SK-N-SH (cell line): ENCODE measurements around the gene NHLRC2. TPM values are rescaled to one million over a fixed set of nuclear protein-coding genes. Genes with fewer than 3 reads are reported as not detected.

Experiments
- CTCF ChIA-PET: fragments of 300-600, 350-600 bp; formaldehyde crosslinking; extraction: SDS; loops from one replicate; lab custom pipeline; 2021; lab: Yijun Ruan, JAX
- POLR2A ChIA-PET: fragments of 350-600 bp; sonication (Branson Sonifier 250); formaldehyde crosslinking; extraction: SDS; loops from one replicate; lab custom pipeline; 2020; ENCODE audit warnings: antibody characterized with exemption, inconsistent platforms; lab: Yijun Ruan, JAX
- DNase-seq: peaks from one replicate; pipeline ENCODE4 v3.0.0; 2012
- H2AFZ ChIP-seq: fragments of 200-600 bp; sonication (generic); 2 replicates; pipeline ENCODE4 v1.8.1; 2016; ENCODE audit warnings: antibody characterized with exemption, mild to moderate bottlenecking, low read depth
- H3F3A ChIP-seq: fragments of 200-600 bp; sonication (generic); replicated peaks from 2 replicates; pipeline ENCODE3; 2016; ENCODE audit warnings: antibody characterized with exemption, mild to moderate bottlenecking; ENCODE audit not compliant: insufficient read depth
- H3K27ac ChIP-seq, 2 experiments: fragments of 200-500 bp in 1 of 2; fragments of 200-600 bp in 1 of 2; sonication (Bioruptor generic) in 1 of 2; sonication (generic), shearing (Covaris generic) in 1 of 2; 2 replicates each; pipeline versions ENCODE4 v1.5.1 to v1.6.1; 2014 to 2016; ENCODE audit warnings: low read depth in 2 of 2, inconsistent platforms in 1 of 2, low read length in 1 of 2, mild to moderate bottlenecking in 1 of 2, mixed read lengths in 1 of 2
- H3K27me3 ChIP-seq: fragments of 200-600 bp; sonication (generic), shearing (Covaris generic); 2 replicates; pipeline ENCODE4 v1.6.1; 2016; ENCODE audit warnings: mixed run types; ENCODE audit not compliant: insufficient read depth
- H3K36me3 ChIP-seq, 2 experiments: fragments of 200-500 bp in 1 of 2; fragments of 200-600 bp in 1 of 2; sonication (Bioruptor generic) in 1 of 2; sonication (generic) in 1 of 2; replicated peaks in 1 of 2; 2 replicates each; pipeline versions ENCODE3 to v1.5.1; 2014 to 2016; ENCODE audit warnings: low read length in 1 of 2, mild to moderate bottlenecking in 1 of 2; ENCODE audit not compliant: insufficient read depth in 2 of 2, control insufficient read depth in 1 of 2
- H3K4me1 ChIP-seq, 2 experiments: fragments of 200-500 bp in 1 of 2; fragments of 200-600 bp in 1 of 2; sonication (Bioruptor generic) in 1 of 2; sonication (generic), shearing (Covaris generic) in 1 of 2; 2 replicates each; pipeline versions ENCODE4 v1.5.1 to v1.6.1; 2014 to 2016; ENCODE audit warnings: low read depth in 1 of 2, low read length in 1 of 2, mixed run types in 1 of 2; ENCODE audit not compliant: insufficient read depth in 2 of 2, control insufficient read depth in 1 of 2
- H3K4me2 ChIP-seq: fragments of 200-600 bp; sonication (generic), shearing (Covaris generic); 2 replicates; pipeline ENCODE4 v1.6.1; 2017; ENCODE audit warnings: mixed run types
- H3K4me3 ChIP-seq, 2 experiments: fragments of 200-500 bp in 1 of 2; fragments of 200-600 bp in 1 of 2; sonication (Bioruptor generic) in 1 of 2; sonication (generic), shearing (Covaris generic) in 1 of 2; 2 replicates each; pipeline versions ENCODE4 v1.5.1 to v1.8.1; 2014 to 2016; ENCODE audit warnings: low read depth in 2 of 2, inconsistent platforms in 1 of 2, low read length in 1 of 2, mild to moderate bottlenecking in 1 of 2, mixed read lengths in 1 of 2, moderate library complexity in 1 of 2
- H3K79me2 ChIP-seq: fragments of 200-600 bp; sonication (generic); 2 replicates; pipeline ENCODE4 v1.8.1; 2017; ENCODE audit warnings: mild to moderate bottlenecking; ENCODE audit not compliant: insufficient read depth
- H3K9ac ChIP-seq: fragments of 200-600 bp; sonication (generic); 2 replicates; pipeline ENCODE4 v1.6.1; 2017; ENCODE audit warnings: mixed run types
- H3K9me2 ChIP-seq: fragments of 200-600 bp; sonication (generic); 2 replicates; pipeline ENCODE4 v1.6.1; 2017; ENCODE audit warnings: mixed run types
- H3K9me3 ChIP-seq: fragments of 200-600 bp; sonication (generic); 2 replicates; pipeline ENCODE4 v1.6.1; 2017; ENCODE audit warnings: mixed run types, mild to moderate bottlenecking, moderate library complexity
- H4K20me1 ChIP-seq: fragments of 200-600 bp; sonication (generic); 2 replicates; pipeline ENCODE4 v1.6.1; 2017; ENCODE audit warnings: mild to moderate bottlenecking, mixed run types; ENCODE audit not compliant: insufficient read depth
- CHD2 ChIP-seq: fragments of 150-350 bp; IDR thresholded peaks from 2 replicates; pipeline ENCODE4 v1.6.1; 2018; ENCODE audit warnings: low read length; ENCODE audit not compliant: partially characterized antibody
- CTCF ChIP-seq: fragments of 200-600 bp; sonication (generic); IDR thresholded peaks from 2 replicates; pipeline ENCODE4 v1.6.1; 2017; ENCODE audit warnings: antibody characterized with exemption, mild to moderate bottlenecking, moderate library complexity
- ELF1 ChIP-seq: IDR thresholded peaks from 2 replicates; pipeline ENCODE4 v1.4.0; 2012
- EP300 ChIP-seq, 2 experiments: IDR thresholded peaks; 2 replicates each; pipeline versions ENCODE4 v1.4.0 to v1.6.1; 2012; ENCODE audit warnings: borderline replicate concordance in 1 of 2, low read depth in 1 of 2, low read length in 1 of 2
- EZH2phosphoT487 ChIP-seq: fragments of 200-600 bp; sonication (generic); IDR thresholded peaks from 2 replicates; pipeline ENCODE4 v1.6.1; 2017; ENCODE audit warnings: low read depth, mixed run types, mild to moderate bottlenecking, antibody characterized with exemption, moderate library complexity, borderline replicate concordance
- FOSL2 ChIP-seq: IDR thresholded peaks from 2 replicates; pipeline ENCODE4 v1.4.0; 2012; ENCODE audit warnings: low read depth, mild to moderate bottlenecking, moderate library complexity, borderline replicate concordance
- FOXJ3 ChIP-seq: sonication (generic); formaldehyde crosslinking; IDR thresholded peaks from 2 replicates; pipeline ENCODE4 v1.5.1; 2020; ENCODE audit warnings: mild to moderate bottlenecking, missing genetic modification reagents
- FOXM1 ChIP-seq: IDR thresholded peaks from 2 replicates; pipeline ENCODE4 v1.4.0; 2012; ENCODE audit warnings: low read depth, mild to moderate bottlenecking
- MEF2A ChIP-seq: IDR thresholded peaks from 2 replicates; pipeline ENCODE4 v1.4.0; 2012; ENCODE audit warnings: low read depth, borderline replicate concordance
- NFIC ChIP-seq: IDR thresholded peaks from 2 replicates; pipeline ENCODE4 v1.4.0; 2012; ENCODE audit warnings: borderline replicate concordance
- NRF1 ChIP-seq: IDR thresholded peaks from 2 replicates; pipeline ENCODE4 v1.6.1; 2012; ENCODE audit warnings: low read depth, mild to moderate bottlenecking, low read length
- POLR2AphosphoS5 ChIP-seq: IDR thresholded peaks from 2 replicates; pipeline ENCODE4 v1.6.1; 2012; ENCODE audit warnings: low read depth, low read length
- RCOR1 ChIP-seq: fragments of 150-350 bp; IDR thresholded peaks from 2 replicates; pipeline ENCODE4 v1.6.1; 2017; ENCODE audit warnings: antibody characterized with exemption, low read length
- RFX5 ChIP-seq: IDR thresholded peaks from 2 replicates; pipeline ENCODE4 v1.6.1; 2012; ENCODE audit warnings: mild to moderate bottlenecking, improper control_type of control experiment, low read length
- RXRA ChIP-seq: IDR thresholded peaks from 2 replicates; pipeline ENCODE4 v1.4.0; 2012; ENCODE audit warnings: low read depth, mild to moderate bottlenecking, borderline replicate concordance
- SIN3A ChIP-seq: IDR thresholded peaks from 2 replicates; pipeline ENCODE4 v1.6.1; 2012; ENCODE audit warnings: low read depth, mild to moderate bottlenecking, low read length, moderate library complexity, borderline replicate concordance
- TCF12 ChIP-seq: IDR thresholded peaks from 2 replicates; pipeline ENCODE4 v1.4.0; 2012
- TEAD4 ChIP-seq: IDR thresholded peaks from 2 replicates; pipeline ENCODE4 v1.4.0; 2012; ENCODE audit warnings: mild to moderate bottlenecking, borderline replicate concordance; ENCODE audit not compliant: insufficient read depth
- YY1 ChIP-seq: IDR thresholded peaks from 2 replicates; pipeline ENCODE4 v1.4.0; 2012; ENCODE audit warnings: low read depth, mild to moderate bottlenecking
- WGBS: methylation state at CpG from one replicate; pipeline ENCODE4 v1.1.6; 2017; ENCODE audit warnings: low lambda C conversion rate; 5-methylcytosine and 5-hydroxymethylcytosine counted together
- polyA plus RNA-seq, 3 experiments: library from polyadenylated mRNA; depleted of rRNA; stranded (reverse); fragments of >200 nt; gene quantifications; 2 replicates each; pipeline ENCODE4 v1.2.3, GENCODE V29; 2012
- TF ChIP-seq, protein P1 (sequence below): IDR thresholded peaks from 2 replicates; pipeline ENCODE4 v1.4.0; 2012; ENCODE audit warnings: low read depth
- TF ChIP-seq, protein P2 (sequence below): IDR thresholded peaks from 2 replicates; pipeline ENCODE4 v1.4.0; 2012; ENCODE audit warnings: low read depth, borderline replicate concordance

NHLRC2 gene
- polyA plus RNA-seq, 1 of the 3 experiments (the other 2 are of a cell fraction) = 2.8 TPM

- Histone ChIP-seq H3K79me2 (no peaks in the 10 kb centered on the region), H3K4me3 (no peak overlapping the region), H3F3A (no peaks in the 10 kb centered on the region), H3K9me2 (no peaks in the 10 kb centered on the region), H3K27me3 (no peaks in the 10 kb centered on the region), H3K4me1 (no peaks in the 10 kb centered on the region; a peak in 1 of 4 replicates), H3K4me2 (no peak overlapping the region), H4K20me1 (no peaks in the 10 kb centered on the region), H3K9me3 (no peaks in the 10 kb centered on the region), H3K9ac (no peak overlapping the region), H3K27ac (no peak overlapping the region), H2AFZ (no peak overlapping the region), H3K36me3 (no peaks in the 10 kb centered on the region)
- DNase-seq = no peak
- TF ChIP-seq TCF12 = no peak
- no peak for TF ChIP-seq YY1
- no peak for TF ChIP-seq EZH2phosphoT487
- no peak for TF ChIP-seq MEF2A
- TF ChIP-seq, protein P1, sequence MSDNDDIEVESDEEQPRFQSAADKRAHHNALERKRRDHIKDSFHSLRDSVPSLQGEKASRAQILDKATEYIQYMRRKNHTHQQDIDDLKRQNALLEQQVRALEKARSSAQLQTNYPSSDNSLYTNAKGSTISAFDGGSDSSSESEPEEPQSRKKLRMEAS = no peak
- TF ChIP-seq, protein P2, sequence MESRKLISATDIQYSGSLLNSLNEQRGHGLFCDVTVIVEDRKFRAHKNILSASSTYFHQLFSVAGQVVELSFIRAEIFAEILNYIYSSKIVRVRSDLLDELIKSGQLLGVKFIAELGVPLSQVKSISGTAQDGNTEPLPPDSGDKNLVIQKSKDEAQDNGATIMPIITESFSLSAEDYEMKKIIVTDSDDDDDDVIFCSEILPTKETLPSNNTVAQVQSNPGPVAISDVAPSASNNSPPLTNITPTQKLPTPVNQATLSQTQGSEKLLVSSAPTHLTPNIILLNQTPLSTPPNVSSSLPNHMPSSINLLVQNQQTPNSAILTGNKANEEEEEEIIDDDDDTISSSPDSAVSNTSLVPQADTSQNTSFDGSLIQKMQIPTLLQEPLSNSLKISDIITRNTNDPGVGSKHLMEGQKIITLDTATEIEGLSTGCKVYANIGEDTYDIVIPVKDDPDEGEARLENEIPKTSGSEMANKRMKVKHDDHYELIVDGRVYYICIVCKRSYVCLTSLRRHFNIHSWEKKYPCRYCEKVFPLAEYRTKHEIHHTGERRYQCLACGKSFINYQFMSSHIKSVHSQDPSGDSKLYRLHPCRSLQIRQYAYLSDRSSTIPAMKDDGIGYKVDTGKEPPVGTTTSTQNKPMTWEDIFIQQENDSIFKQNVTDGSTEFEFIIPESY = no peak
- no peak for TF ChIP-seq SIN3A
- TF ChIP-seq POLR2AphosphoS5 = no peak
- TF ChIP-seq RFX5 = no peak
- no peak for TF ChIP-seq NFIC
- 56% methylated on average over 3 of the region's 3 CpGs for WGBS
- ChIA-PET CTCF (no interaction called here), POLR2A (interaction anchor here (0.9 kb wide), 1 partner anchor 14 kb away, joined by 3 read pairs; no protein-coding TSS in a partner anchor)
These were observed 76.1 kb downstream of the NHLRC2 start for GRCh38 chr10:113930482-113931057.

DNA sequence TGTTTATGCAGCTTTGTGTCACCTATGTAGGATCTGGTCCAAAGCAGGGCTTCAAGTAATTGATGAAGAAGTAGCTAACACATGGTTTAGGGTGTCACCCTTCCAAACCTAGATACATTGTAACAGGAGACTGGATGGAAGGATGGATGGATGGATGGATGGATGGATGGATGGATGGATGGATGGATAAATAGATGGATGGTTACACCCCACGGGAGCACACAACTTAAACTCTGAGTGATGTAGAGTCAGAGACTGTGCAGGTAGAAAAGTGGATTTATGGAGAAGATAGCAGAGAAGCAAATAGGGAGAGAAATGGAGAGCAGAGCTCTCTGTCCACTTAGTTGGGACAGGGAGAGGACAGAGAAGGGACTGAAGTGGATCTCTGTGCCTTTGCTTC, 78.4 kb downstream of the NHLRC2 start:
- H3K27ac ChIP-seq = no peak overlapping the region
- no peak overlapping the region for H3K9ac ChIP-seq
- no peak for DNase-seq
- H2AFZ ChIP-seq = no peak overlapping the region
- POLR2A ChIA-PET = no interaction called here
- no peaks in the 10 kb centered on the region for H3K9me3 ChIP-seq
- TF ChIP-seq FOXM1 (no peak), CHD2 (no peak), POLR2AphosphoS5 (no peak), CTCF (no peak), TEAD4 (no peak), NFIC (no peak), ELF1 (no peak), FOSL2 (no peak), RXRA (no peak), MEF2A (no peak), YY1 (no peak), FOXJ3 (CRISPR knock-in tag) (no peak), RFX5 (no peak), TCF12 (no peak), EP300 (IDR thresholded peaks at IDR 0.05; ENCODE audit: borderline replicate concordance in 1 of 2, low read depth in 1 of 2, low read length in 1 of 2) (no peak), NRF1 (no peak), RCOR1 (no peak)
- TF ChIP-seq, protein P1 = no peak
- TF ChIP-seq, all 33 proteins: peak for 0
- no peak overlapping the region for H3K4me2 ChIP-seq
- H3K4me1 ChIP-seq = no peaks in the 10 kb centered on the region; a peak in 1 of 4 replicates
- no peaks in the 10 kb centered on the region for H3F3A ChIP-seq
- no peaks in the 10 kb centered on the region for H3K79me2 ChIP-seq
- 40% methylated on average over 1 of the region's 1 CpG for WGBS
- no peaks in the 10 kb centered on the region for H3K36me3 ChIP-seq
- H4K20me1 ChIP-seq = no peaks in the 10 kb centered on the region
- CTCF ChIA-PET = no interaction called here
- H3K4me3 ChIP-seq = no peak overlapping the region
- H3K27me3 ChIP-seq = no peaks in the 10 kb centered on the region
- H3K9me2 ChIP-seq = no peaks in the 10 kb centered on the region
